Osteocyte (in vitro differentiated cells): ENCODE data around the gene SLC2A4. TPM values are rescaled to one million over a fixed set of nuclear protein-coding genes. Genes with fewer than 3 reads are reported as not detected.
"Not testable (repeated sequence)": the region's sequence is repeated elsewhere in the genome, so short reads cannot be mapped to it uniquely, and the experiment has no call there.

ENCODE experiments used
- DNase-seq: peaks from one replicate; pipeline ENCODE4 v3.0.0; 2021; ENCODE audit warnings: mixed read lengths; ENCODE audit not compliant: unreplicated experiment; ENCODE audit errors: extremely low spot score
- H3K27ac Mint-ChIP-seq: one replicate; pipeline ENCODE4 v1.8.0; 2021; ENCODE audit warnings: mild to moderate bottlenecking, mixed read lengths; ENCODE audit not compliant: unreplicated experiment
- H3K27me3 Mint-ChIP-seq: one replicate; pipeline ENCODE4 v1.8.0; 2021; ENCODE audit warnings: mixed read lengths; ENCODE audit not compliant: unreplicated experiment
- H3K36me3 Mint-ChIP-seq: one replicate; pipeline ENCODE4 v1.8.0; 2021; ENCODE audit warnings: mixed read lengths; ENCODE audit not compliant: unreplicated experiment
- H3K4me1 Mint-ChIP-seq: one replicate; pipeline ENCODE4 v1.8.0; 2021; ENCODE audit warnings: mixed read lengths; ENCODE audit not compliant: unreplicated experiment
- H3K4me3 Mint-ChIP-seq: one replicate; pipeline ENCODE4 v1.8.0; 2021; ENCODE audit warnings: mild to moderate bottlenecking, moderate library complexity, mixed read lengths; ENCODE audit not compliant: unreplicated experiment
- H3K9me3 Mint-ChIP-seq: one replicate; pipeline ENCODE4 v1.8.0; 2021; ENCODE audit warnings: mixed read lengths; ENCODE audit not compliant: unreplicated experiment
- total RNA-seq: library from RNA; stranded (reverse); gene quantifications from 2 replicates; pipeline ENCODE4 v1.2.1, GENCODE V29; 2021
- TF ChIP-seq, protein P1 (sequence below): fragments of 200-600 bp; sonication (generic); IDR thresholded peaks from 2 replicates; pipeline ENCODE4 v1.5.0; 2021; ENCODE audit warnings: antibody characterized with exemption, mild to moderate bottlenecking, moderate library complexity

The SLC2A4 gene
- total RNA-seq, 1 donor from 2014 or later, result 0.59 TPM

DNA sequence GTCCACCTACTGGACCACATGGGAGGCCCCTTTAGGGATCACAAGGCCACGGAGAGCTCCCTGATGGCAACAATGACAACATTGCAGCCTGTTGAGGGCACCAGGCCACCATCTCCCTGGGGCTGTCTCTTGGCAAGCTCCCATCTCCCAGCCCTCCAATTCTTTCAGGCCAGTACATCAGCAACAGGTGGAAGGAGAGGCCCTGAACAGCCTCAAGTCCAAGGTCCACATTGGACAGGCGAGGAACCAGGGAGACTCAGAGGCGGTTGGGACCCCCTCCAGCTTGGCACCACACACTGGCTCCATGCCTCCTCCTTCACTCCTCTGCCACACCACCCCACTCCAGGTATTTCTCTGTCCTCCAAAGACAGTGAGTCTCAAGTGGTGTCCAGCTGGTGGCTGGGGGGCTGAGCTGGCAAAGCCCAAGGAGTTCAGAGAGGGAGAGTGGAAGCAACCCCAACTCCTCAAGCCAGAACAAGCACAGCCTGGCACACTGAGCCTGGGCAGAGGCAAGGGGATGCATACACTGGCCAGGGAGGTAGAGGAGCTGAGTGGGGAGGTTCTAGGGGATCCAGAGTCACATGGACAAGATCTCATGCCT is 53.5 kb downstream of the SLC2A4 start:
- peaks cover 2% of the 10 kb centered on the region for H3K27me3 Mint-ChIP-seq
- no peak overlapping the region for H3K4me3 Mint-ChIP-seq
- no peaks in the 10 kb centered on the region for H3K9me3 Mint-ChIP-seq
- TF ChIP-seq, protein P1, sequence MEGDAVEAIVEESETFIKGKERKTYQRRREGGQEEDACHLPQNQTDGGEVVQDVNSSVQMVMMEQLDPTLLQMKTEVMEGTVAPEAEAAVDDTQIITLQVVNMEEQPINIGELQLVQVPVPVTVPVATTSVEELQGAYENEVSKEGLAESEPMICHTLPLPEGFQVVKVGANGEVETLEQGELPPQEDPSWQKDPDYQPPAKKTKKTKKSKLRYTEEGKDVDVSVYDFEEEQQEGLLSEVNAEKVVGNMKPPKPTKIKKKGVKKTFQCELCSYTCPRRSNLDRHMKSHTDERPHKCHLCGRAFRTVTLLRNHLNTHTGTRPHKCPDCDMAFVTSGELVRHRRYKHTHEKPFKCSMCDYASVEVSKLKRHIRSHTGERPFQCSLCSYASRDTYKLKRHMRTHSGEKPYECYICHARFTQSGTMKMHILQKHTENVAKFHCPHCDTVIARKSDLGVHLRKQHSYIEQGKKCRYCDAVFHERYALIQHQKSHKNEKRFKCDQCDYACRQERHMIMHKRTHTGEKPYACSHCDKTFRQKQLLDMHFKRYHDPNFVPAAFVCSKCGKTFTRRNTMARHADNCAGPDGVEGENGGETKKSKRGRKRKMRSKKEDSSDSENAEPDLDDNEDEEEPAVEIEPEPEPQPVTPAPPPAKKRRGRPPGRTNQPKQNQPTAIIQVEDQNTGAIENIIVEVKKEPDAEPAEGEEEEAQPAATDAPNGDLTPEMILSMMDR, result no peak
- H3K36me3 Mint-ChIP-seq, result no peaks in the 10 kb centered on the region
- no peak overlapping the region for H3K27ac Mint-ChIP-seq
- peaks cover under 1% of the 10 kb centered on the region for H3K4me1 Mint-ChIP-seq
- no peak for DNase-seq

DNA sequence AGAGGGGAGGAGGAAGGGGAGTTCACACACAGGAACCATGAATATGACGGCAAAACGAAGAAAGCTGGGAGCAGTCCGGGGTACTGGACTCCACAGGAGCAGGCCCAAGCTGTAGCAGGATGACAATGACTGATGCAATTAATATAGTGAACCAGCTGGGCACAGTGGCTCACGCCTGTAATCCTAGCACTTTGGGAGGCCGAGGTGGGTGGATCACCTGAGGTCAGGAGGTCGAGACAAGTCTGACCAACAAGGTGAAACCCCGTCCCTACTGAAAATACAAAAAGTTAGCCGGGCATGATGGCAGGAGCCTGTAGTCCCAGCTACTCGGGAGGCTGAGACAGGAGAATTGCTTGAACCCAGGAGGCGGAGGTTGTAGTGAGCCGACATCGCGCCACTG is 54.2 kb downstream of the SLC2A4 start:
- not testable (repeated sequence) for DNase-seq, H3K27ac Mint-ChIP-seq, H3K4me3 Mint-ChIP-seq, H3K36me3 Mint-ChIP-seq, H3K9me3 Mint-ChIP-seq, H3K27me3 Mint-ChIP-seq, H3K4me1 Mint-ChIP-seq

DNA sequence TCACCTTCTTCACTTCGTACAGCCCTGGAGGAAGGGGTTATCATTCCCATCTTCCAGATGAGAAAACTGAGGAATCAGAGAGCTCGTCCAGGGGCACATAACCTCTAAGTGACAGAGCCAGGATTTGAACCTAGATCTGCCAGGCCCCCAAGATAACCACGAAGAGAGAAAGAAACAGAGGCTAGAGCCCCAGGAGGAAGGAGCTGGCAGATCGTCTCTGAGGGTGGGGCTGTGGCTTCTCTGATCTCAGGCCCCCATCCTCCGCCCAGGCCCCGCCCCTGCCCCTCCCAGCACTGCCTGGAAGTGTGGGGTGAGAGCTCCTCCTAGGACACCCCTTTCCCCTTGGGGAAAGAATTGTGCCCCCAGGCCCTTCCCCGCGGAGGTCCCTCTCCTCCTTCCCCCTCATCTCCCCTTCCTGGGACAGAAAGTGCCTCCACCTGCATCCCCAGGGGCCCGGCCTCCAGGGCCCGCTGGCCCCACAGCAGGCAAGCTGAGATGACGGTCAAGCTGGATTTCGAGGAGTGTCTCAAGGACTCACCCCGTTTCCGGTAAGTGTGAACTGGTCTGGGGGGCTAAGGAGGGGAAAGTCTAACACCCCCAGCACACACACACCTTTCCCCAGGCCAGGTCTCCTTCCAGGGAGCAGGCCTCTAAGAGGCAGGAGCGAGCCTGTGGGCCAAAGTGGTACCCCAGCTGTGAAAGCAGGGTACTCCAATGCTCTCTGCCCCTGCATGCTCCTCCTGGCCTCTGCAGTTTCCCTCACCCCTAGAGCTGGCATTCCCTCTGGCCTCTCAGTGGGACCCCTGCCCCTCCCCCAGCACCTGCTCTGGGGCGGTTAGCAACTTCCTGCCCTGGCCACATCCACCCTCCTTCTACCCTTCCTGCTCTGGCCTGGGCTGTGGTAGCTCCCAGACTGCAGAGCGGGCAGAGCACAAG is 55.0 kb downstream of the SLC2A4 start, which contains the start of gene ACAP1:
Gene ACAP1 (plus strand): TSS at position 290 of the 936 bp plus-strand sequence. CDS start 206 bp downstream, at position 496.
- H3K36me3 Mint-ChIP-seq, result no peaks in the 10 kb centered on the region
- H3K4me1 Mint-ChIP-seq, result no peaks in the 10 kb centered on the region
- peaks cover 4% of the 10 kb centered on the region for H3K27me3 Mint-ChIP-seq
- H3K9me3 Mint-ChIP-seq, result no peaks in the 10 kb centered on the region
- TF ChIP-seq, protein P1, result no peak
- DNase-seq, result no peak
- H3K4me3 Mint-ChIP-seq, result no peak within 1 kb of the TSS
- no peak within 1 kb of the TSS for H3K27ac Mint-ChIP-seq

DNA sequence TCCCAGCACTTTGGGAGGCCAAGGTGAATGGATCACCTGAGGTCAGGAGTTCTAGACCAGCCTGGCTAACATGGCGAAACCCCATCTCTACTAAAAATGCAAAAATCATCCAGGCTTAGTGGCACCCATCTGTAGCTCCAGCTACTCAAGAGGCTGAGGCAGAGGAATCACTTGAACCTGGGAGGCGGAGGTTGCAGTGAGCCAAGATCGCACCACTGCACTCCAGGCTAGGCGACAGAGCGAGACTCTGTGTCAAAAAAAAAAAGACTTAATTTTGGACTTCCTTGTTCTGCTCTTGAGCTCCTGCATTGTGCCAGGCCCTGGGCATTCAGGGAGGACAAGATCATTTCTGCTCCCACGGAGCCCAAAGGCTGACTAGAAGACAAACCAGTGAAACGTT is 56.1 kb downstream of the SLC2A4 start:
- DNase-seq, H3K36me3 Mint-ChIP-seq, H3K4me3 Mint-ChIP-seq, H3K27me3 Mint-ChIP-seq, H3K4me1 Mint-ChIP-seq, H3K27ac Mint-ChIP-seq, H3K9me3 Mint-ChIP-seq: not testable (repeated sequence)

Other genes starting within 250 kb of the SLC2A4 start
- gene SLC16A13, start 245.7 kb upstream of the SLC2A4 start, total RNA-seq, result 4.4 and 7.9 TPM in 2 replicates
- 0.57 and 0.75 TPM in 2 replicates for gene SLC16A11, start 237.6 kb upstream of the SLC2A4 start, total RNA-seq
- not detected in 2 replicates for gene CLEC10A, start 201.5 kb upstream of the SLC2A4 start, total RNA-seq
- not detected in 2 replicates for gene ASGR2, start 166.9 kb upstream of the SLC2A4 start, total RNA-seq
- gene ASGR1, start 102.3 kb upstream of the SLC2A4 start, total RNA-seq, result 1.6 and 2.4 TPM in 2 replicates
- gene DLG4, start 61.9 kb upstream of the SLC2A4 start, total RNA-seq, result 32.6 and 38.5 TPM in 2 replicates
- gene ACADVL, start 61.8 kb upstream of the SLC2A4 start, total RNA-seq, result 302 and 354 TPM in 2 replicates
- 87.7 and 99.7 TPM in 2 replicates for gene DVL2, start 47.2 kb upstream of the SLC2A4 start, total RNA-seq
- gene PHF23, start 42.3 kb upstream of the SLC2A4 start, total RNA-seq, result 51.6 and 54.7 TPM in 2 replicates
- 642 TPM in 2 replicates for gene GABARAP, start 39.3 kb upstream of the SLC2A4 start, total RNA-seq
- gene CTDNEP1, start 30.0 kb upstream of the SLC2A4 start, total RNA-seq, result 145 and 151 TPM in 2 replicates
- 30.2 and 37.6 TPM in 2 replicates for gene ELP5, start 29.5 kb upstream of the SLC2A4 start, total RNA-seq
- 0.27 and 0.89 TPM in 2 replicates for gene CLDN7, start 19.2 kb upstream of the SLC2A4 start, total RNA-seq
- gene YBX2, start 12.9 kb downstream of the SLC2A4 start, total RNA-seq, result 0.40 TPM in 1 of 2 replicates, not detected in the other
- 352 and 359 TPM in 2 replicates for gene EIF5A, start 25.9 kb downstream of the SLC2A4 start, total RNA-seq
- 54.9 and 61.9 TPM in 2 replicates for gene GPS2, start 33.6 kb downstream of the SLC2A4 start, total RNA-seq
- 38.0 and 45.1 TPM in 2 replicates for gene NEURL4, start 47.6 kb downstream of the SLC2A4 start, total RNA-seq
- 2.0 and 4.2 TPM in 2 replicates for gene ACAP1, start 54.8 kb downstream of the SLC2A4 start, total RNA-seq
- 12.7 and 13.3 TPM in 2 replicates for gene KCTD11, start 70.4 kb downstream of the SLC2A4 start, total RNA-seq
- not detected in 2 replicates for gene TMEM95, start 73.4 kb downstream of the SLC2A4 start, total RNA-seq
- not detected in 2 replicates for gene TNK1, start 99.4 kb downstream of the SLC2A4 start, total RNA-seq
- gene PLSCR3, start 112.8 kb downstream of the SLC2A4 start, total RNA-seq, result 73.9 and 81.4 TPM in 2 replicates
- 40.7 and 45.9 TPM in 2 replicates for gene TMEM256, start 122.4 kb downstream of the SLC2A4 start, total RNA-seq
- 53.8 and 56.8 TPM in 2 replicates for gene NLGN2, start 126.1 kb downstream of the SLC2A4 start, total RNA-seq
- not detected in 2 replicates for gene SPEM1, start 138.6 kb downstream of the SLC2A4 start, total RNA-seq
- gene SPEM2, start 143.9 kb downstream of the SLC2A4 start, total RNA-seq, result not detected in 2 replicates
- gene SPEM3, start 147.1 kb downstream of the SLC2A4 start, total RNA-seq, result not detected in 2 replicates
- gene TMEM102, start 153.7 kb downstream of the SLC2A4 start, total RNA-seq, result 6.4 and 6.7 TPM in 2 replicates
- 1.3 and 1.5 TPM in 2 replicates for gene FGF11, start 157.8 kb downstream of the SLC2A4 start, total RNA-seq
- gene CHRNB1, start 163.3 kb downstream of the SLC2A4 start, total RNA-seq, result 9.3 and 11.0 TPM in 2 replicates
- 47.9 and 49.7 TPM in 2 replicates for gene ZBTB4, start 197.9 kb downstream of the SLC2A4 start, total RNA-seq
- gene SLC35G6, start 199.7 kb downstream of the SLC2A4 start, total RNA-seq, result not detected in 2 replicates
- 148 and 149 TPM in 2 replicates for gene POLR2A, start 202.6 kb downstream of the SLC2A4 start, total RNA-seq